Subcutaneous adipose tissue (tissue), 4 donors: ENCODE results near the gene MCC. TPM values are rescaled to one million over a fixed set of nuclear protein-coding genes. Genes with fewer than 3 reads are reported as not detected.

Experiments
- small RNA-seq: library from RNA; depleted of rRNA; stranded (forward); fragments of <200 nt; gene quantifications from one replicate; pipeline ENCODE3, GENCODE V24; 2016
- total RNA-seq, 4 donors: library from RNA; depleted of rRNA; stranded (reverse); fragments of >200 nt; gene quantifications; one replicate each; pipeline ENCODE4 v1.1.0, GENCODE V29; 2016
- TF ChIP-seq, protein P1 (sequence below): fragments of 450-650 bp; IDR thresholded peaks from one replicate; pipeline ENCODE4 v1.5.1; 2016; ENCODE audit warnings: low read depth, mild to moderate bottlenecking, control low read depth, antibody characterized with exemption, moderate library complexity

MCC gene
- total RNA-seq, 4 donors from 2014 or later, result 15.0 to 57.3 (median 23.7) TPM

DNA sequence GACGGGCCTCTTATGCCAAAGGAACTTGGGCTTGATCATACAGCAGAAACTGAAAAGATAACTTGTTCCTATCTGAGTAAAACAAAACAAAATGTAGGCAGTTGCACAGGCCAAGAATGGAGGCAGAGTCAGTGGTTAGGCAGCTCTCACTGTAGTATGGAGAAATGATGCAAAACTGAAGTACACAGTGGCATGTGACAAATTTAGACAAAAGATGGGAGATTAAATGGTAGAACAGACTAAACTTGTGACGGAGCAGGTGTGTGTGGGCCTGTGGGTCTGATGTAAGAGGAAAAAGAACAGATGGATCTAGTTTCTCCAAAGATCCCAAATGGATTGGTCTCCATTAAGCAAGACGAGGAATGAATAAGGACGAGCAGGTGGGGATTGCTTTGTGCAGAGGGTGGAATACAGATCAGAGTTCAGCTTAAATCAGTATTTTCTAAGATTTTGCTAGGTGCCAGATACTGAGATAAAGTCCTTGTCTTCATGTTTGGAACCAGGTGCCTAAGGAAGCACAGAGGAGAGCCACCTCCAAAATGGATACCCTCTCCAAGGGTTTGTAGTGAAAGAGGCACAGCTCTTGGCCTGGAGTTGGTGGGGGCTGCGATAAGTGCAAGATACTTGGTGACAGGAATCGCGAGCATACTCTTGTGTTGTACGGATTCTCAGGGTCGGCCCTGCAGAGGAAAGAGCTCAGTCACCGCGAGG, 512.4 kb downstream of the MCC start:
- TF ChIP-seq, protein P1, sequence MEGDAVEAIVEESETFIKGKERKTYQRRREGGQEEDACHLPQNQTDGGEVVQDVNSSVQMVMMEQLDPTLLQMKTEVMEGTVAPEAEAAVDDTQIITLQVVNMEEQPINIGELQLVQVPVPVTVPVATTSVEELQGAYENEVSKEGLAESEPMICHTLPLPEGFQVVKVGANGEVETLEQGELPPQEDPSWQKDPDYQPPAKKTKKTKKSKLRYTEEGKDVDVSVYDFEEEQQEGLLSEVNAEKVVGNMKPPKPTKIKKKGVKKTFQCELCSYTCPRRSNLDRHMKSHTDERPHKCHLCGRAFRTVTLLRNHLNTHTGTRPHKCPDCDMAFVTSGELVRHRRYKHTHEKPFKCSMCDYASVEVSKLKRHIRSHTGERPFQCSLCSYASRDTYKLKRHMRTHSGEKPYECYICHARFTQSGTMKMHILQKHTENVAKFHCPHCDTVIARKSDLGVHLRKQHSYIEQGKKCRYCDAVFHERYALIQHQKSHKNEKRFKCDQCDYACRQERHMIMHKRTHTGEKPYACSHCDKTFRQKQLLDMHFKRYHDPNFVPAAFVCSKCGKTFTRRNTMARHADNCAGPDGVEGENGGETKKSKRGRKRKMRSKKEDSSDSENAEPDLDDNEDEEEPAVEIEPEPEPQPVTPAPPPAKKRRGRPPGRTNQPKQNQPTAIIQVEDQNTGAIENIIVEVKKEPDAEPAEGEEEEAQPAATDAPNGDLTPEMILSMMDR, result no peak

DNA sequence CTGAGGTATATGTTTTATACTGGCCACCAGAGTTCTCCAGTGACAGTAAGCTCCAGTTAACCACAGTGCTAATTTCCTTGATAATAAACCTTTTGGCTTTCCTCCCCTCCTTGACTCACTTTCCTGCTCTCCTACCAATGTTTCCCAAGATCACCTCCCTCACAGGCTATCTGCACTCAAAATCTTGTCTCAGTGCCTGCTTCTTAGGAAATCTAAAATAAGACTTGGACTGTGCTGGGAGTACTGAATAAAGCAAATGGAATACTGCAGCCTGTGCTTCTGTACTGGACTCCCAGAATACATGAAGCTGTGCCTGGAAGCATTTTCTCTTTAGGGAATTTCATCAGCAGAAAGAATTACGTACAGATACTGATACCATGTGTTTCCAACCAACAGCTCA, 513.4 kb downstream of the MCC start:
- TF ChIP-seq, protein P1, result no peak

DNA sequence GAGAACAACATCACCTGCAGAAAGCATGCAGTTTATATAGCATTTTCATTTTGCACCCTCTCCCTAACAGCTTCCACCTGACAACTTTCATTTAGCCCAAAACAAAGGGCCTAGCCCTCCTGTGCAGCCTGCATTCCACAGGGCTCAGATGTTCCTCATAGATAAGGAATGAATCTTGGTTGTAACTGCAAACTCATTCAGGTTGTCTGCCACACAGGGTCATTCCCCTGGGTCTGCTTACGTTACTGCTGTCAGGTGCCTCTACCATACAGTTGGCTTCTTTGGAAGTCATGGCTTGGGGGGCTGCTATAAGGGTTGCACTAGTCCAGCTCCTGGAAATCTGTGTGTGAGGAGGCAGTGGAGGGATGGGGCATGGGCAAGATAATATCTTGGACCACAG, 514.3 kb downstream of the MCC start:
- TF ChIP-seq, protein P1, result no peak

DNA sequence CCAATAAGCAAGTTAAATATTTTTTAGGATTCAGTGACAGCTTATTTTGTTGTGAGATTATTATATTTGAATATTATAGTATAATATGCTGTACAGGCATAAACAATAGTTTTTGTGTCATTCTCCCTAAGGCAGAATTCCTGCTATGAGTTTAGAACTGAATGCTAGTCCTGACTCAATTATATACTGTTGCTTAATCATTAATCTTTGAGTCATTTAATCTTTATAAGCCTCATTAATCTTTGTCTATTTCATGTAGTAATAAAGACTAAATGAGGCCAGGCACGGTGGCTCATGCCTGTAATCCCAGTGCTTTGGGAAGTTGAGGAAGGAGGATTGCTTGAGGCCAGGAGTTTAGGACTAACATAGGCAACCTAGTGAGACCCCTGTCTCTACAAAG, 515.2 kb downstream of the MCC start:
- TF ChIP-seq, protein P1, result no peak

Small RNA genes lying within 50 kb of the gene (small RNA-seq; reads per million reads assigned to genes)
- not detected for gene RNU4ATAC13P

Other genes with a start within 250 kb of the MCC start
- not detected for gene TSSK1B, start 53.5 kb downstream of the MCC start, total RNA-seq
- gene YTHDC2, start 25.2 kb upstream of the MCC start, total RNA-seq, result 10 to 100 TPM; 27.7 to 38.1 (median 31.3) TPM